ENCODE measurements around the gene MRPL57. TPM values are rescaled to one million over a fixed set of nuclear protein-coding genes. Genes with fewer than 3 reads are reported as not detected.

MRPL57 gene
- total RNA-seq, 1 experiment from 2014 or later: 29.4 TPM

- TF ChIP-seq AR (CRISPR knock-in tag; IDR thresholded peaks at IDR 0.05) (no peak), ELF4 (CRISPR knock-in tag; IDR thresholded peaks at IDR 0.05; ENCODE audit: low read depth) (no peak), FOXP4 (CRISPR knock-in tag; IDR thresholded peaks at IDR 0.05) (no peak)
These were observed 46.3 kb upstream of the MRPL57 start (continued) for GRCh38 chr13:21130116-21130515.

GRCh38 chr13:21133077-21133476 lies 43.4 kb upstream of the MRPL57 start:
- no peak for DNase-seq (ENCODE audit: low spot score)
- Mint-ChIP-seq H3K36me3 (peaks cover 12% of the 10 kb centered on the region), H3K4me3 (no peak overlapping the region), H3K4me1 (peaks cover 15% of the 10 kb centered on the region), H3K27ac (no peak overlapping the region), H3K9me3 (peaks cover 19% of the 10 kb centered on the region), H3K27me3 (ENCODE audit: low read depth) (no peaks in the 10 kb centered on the region)
- ATAC-seq: no peak
- TF ChIP-seq ZNF263 (CRISPR knock-in tag; IDR thresholded peaks at IDR 0.05; ENCODE audit: low read depth) (no peak), SP1 (CRISPR knock-in tag; conservative IDR thresholded peaks at IDR 0.05) (no peak), ATF1 (CRISPR knock-in tag; IDR thresholded peaks at IDR 0.05) (no peak), ZNF671 (CRISPR knock-in tag; IDR thresholded peaks at IDR 0.05) (no peak), RORB (CRISPR knock-in tag; IDR thresholded peaks at IDR 0.05) (no peak), ZNF512 (CRISPR knock-in tag; IDR thresholded peaks at IDR 0.05; ENCODE audit: borderline replicate concordance) (no peak), ESRRA (CRISPR knock-in tag; IDR thresholded peaks at IDR 0.05; ENCODE audit: borderline replicate concordance) (no peak), E2F5 (CRISPR knock-in tag; IDR thresholded peaks at IDR 0.05) (no peak), FOXJ3 (CRISPR knock-in tag; IDR thresholded peaks at IDR 0.05; ENCODE audit: borderline replicate concordance) (no peak)
- TF ChIP-seq, protein P1, sequence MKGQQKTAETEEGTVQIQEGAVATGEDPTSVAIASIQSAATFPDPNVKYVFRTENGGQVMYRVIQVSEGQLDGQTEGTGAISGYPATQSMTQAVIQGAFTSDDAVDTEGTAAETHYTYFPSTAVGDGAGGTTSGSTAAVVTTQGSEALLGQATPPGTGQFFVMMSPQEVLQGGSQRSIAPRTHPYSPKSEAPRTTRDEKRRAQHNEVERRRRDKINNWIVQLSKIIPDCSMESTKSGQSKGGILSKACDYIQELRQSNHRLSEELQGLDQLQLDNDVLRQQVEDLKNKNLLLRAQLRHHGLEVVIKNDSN (CRISPR knock-in tag; IDR thresholded peaks at IDR 0.05): no peak
- TF ChIP-seq, protein P2, sequence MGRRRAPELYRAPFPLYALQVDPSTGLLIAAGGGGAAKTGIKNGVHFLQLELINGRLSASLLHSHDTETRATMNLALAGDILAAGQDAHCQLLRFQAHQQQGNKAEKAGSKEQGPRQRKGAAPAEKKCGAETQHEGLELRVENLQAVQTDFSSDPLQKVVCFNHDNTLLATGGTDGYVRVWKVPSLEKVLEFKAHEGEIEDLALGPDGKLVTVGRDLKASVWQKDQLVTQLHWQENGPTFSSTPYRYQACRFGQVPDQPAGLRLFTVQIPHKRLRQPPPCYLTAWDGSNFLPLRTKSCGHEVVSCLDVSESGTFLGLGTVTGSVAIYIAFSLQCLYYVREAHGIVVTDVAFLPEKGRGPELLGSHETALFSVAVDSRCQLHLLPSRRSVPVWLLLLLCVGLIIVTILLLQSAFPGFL (CRISPR knock-in tag; IDR thresholded peaks at IDR 0.05; ENCODE audit: borderline replicate concordance): no peak
- TF ChIP-seq, protein P3, sequence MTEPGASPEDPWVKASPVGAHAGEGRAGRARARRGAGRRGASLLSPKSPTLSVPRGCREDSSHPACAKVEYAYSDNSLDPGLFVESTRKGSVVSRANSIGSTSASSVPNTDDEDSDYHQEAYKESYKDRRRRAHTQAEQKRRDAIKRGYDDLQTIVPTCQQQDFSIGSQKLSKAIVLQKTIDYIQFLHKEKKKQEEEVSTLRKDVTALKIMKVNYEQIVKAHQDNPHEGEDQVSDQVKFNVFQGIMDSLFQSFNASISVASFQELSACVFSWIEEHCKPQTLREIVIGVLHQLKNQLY (CRISPR knock-in tag; IDR thresholded peaks at IDR 0.05): no peak
- ChIA-PET CTCF (interaction anchor here (0.8 kb wide), 1 partner anchor 19 kb away, joined by 3 read pairs; no protein-coding TSS in a partner anchor), POLR2A (no interaction called here)

All from WTC11 (cell line).